HCT116 (cell line): Measurements from ENCODE around the gene COG5.

ENCODE experiments used
- CTCF ChIP-seq, 3 experiments: fragments of 200-600 bp in 1 of 3; sonication (generic) in 1 of 3; IDR thresholded peaks in 2 of 3; conservative IDR thresholded peaks in 1 of 3; 2 replicates each; pipeline ENCODE4 v1.5.1; 2012 to 2017; ENCODE audit warnings: low read depth in 2 of 3, low read length in 2 of 3, antibody characterized with exemption in 1 of 3, borderline replicate concordance in 1 of 3, control low read depth in 1 of 3, mild to moderate bottlenecking in 1 of 3, mixed read lengths in 1 of 3, mixed run types in 1 of 3, moderate library complexity in 1 of 3; ENCODE audit not compliant: insufficient read depth in 1 of 3
- EZH2 ChIP-seq: fragments of 200-600 bp; sonication (generic); IDR thresholded peaks from 2 replicates; pipeline ENCODE4 v1.6.1; 2017; ENCODE audit warnings: antibody characterized with exemption, mixed run types
- POLR2A ChIP-seq: IDR thresholded peaks from 2 replicates; pipeline ENCODE4 v1.7.0; 2011; ENCODE audit warnings: borderline replicate concordance; ENCODE audit not compliant: insufficient read depth, insufficient read length; ENCODE audit errors: extremely low read depth
- POLR2AphosphoS5 ChIP-seq: IDR thresholded peaks from 2 replicates; pipeline ENCODE4 v1.6.1; 2011; ENCODE audit warnings: mild to moderate bottlenecking, low read depth, low read length, moderate library complexity
- RAD21 ChIP-seq: IDR thresholded peaks from 2 replicates; pipeline ENCODE4 v1.6.1; 2012; ENCODE audit warnings: low read depth, mild to moderate bottlenecking
- REST ChIP-seq: IDR thresholded peaks from 2 replicates; pipeline ENCODE4 v1.6.1; 2012; ENCODE audit warnings: low read depth

- no peak for TF ChIP-seq CTCF (IDR thresholded peaks at IDR 0.05 in 2 of 3, conservative IDR thresholded peaks at IDR 0.05 in 1 of 3; ENCODE audit: borderline replicate concordance in 1 of 3, insufficient read depth in 1 of 3, low read depth in 2 of 3, low read length in 2 of 3)
- TF ChIP-seq REST, result no peak
- TF ChIP-seq EZH2, result no peak
- TF ChIP-seq POLR2AphosphoS5, result no peak
- no peak for TF ChIP-seq POLR2A
- no peak for TF ChIP-seq RAD21
These were observed 219.4 kb downstream of the COG5 start for GRCh38 chr7:107344286-107344685.
